Muscle of leg (tissue), 9 donors: ENCODE data around the gene PRR23E. TPM values are rescaled to one million over a fixed set of nuclear protein-coding genes. Genes with fewer than 3 reads are reported as not detected.

Source experiments
- polyA plus RNA-seq, 8 donors: library from polyadenylated mRNA; unstranded; fragments of 120-200 nt; gene quantifications; one replicate each; pipeline versions ENCODE4 v1.2.1 to v1.2.3, GENCODE V29; 2013; ENCODE audit warnings: inconsistent platforms in 1 of 8, low replicate concordance in 1 of 8; ENCODE audit not compliant: insufficient read length in 8 of 8, insufficient read depth in 1 of 8
- total RNA-seq: library from RNA; stranded (reverse); fragments of 120-200 nt; gene quantifications from one replicate; pipeline ENCODE4 v1.2.4, GENCODE V29; 2013

PRR23E gene
- total and polyA plus RNA-seq, 9 donors, result not detected

Other genes starting within 250 kb of the PRR23E start
- 22.6 TPM for gene PLXNA1, start 210.0 kb upstream of the PRR23E start, total RNA-seq
- gene PLXNA1, start 210.0 kb upstream of the PRR23E start, polyA plus RNA-seq, result 10 to 100 TPM; 28.9 to 51.5 (median 41.3) TPM
- not detected for gene PRR20G, start 94.9 kb downstream of the PRR23E start, total RNA-seq
- gene PRR20G, start 94.9 kb downstream of the PRR23E start, polyA plus RNA-seq, result not detected